Epithelial cell of prostate (primary cell): ENCODE measurements around the gene AS3MT.
"Not testable (repeated sequence)": the region's sequence is repeated elsewhere in the genome, so short reads cannot be mapped to it uniquely, and the experiment has no call there.

ENCODE experiments used
- DNase-seq: peaks from one replicate; pipeline ENCODE4 v3.0.0-alpha.2; 2011; ENCODE audit warnings: low read depth, low spot score
- H3K27ac ChIP-seq: fragments of 450-650 bp; 2 replicates; pipeline ENCODE4 v1.5.1; 2017; ENCODE audit warnings: mild to moderate bottlenecking

AS3MT gene

DNA sequence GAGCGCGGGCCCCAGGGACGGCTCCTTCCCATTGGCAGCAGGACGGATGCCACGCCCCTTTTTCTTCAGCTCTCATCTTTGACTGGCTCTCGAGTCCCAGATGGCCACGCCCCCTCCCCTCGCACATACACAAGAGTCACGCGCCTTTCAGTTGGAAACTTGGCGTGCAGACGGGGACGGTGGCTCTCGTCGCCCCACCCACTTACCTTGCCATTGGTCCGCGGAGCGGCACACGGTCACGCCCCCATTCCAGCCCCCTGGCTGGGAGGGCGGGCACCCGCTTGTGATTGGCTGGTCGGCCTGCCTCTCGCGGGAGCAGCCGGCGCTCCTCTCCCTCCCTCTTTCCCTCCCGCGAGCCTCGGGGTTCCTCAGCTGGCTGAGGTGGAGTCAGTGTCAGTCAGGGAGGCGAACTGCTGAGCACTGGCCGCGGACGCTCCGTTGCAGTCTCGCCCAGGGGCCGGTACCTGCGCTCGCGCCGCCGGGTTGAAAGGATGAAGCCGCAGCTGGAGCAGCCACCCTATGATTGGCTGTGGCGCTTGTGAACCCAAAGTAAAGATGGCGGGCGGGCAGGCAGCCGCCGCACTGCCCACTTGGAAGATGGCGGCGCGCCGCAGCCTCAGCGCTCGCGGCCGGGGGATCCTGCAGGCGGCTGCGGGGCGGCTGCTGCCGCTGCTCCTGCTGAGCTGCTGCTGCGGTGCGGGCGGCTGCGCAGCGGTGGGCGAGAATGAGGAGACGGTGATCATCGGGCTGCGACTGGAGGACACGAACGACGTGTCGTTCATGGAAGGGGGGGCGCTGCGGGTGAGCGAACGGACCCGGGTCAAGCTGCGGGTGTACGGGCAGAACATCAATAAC lies 48.9 kb downstream of the AS3MT start, which contains the start of gene CNNM2:
Gene CNNM2 (plus strand): TSS at position 333 of the 855 bp plus-strand sequence. CDS start 187 bp downstream, at position 520.
- DNase-seq = peak; percentile 97
- H3K27ac ChIP-seq = peak within 1 kb of the TSS; percentile 41

DNA sequence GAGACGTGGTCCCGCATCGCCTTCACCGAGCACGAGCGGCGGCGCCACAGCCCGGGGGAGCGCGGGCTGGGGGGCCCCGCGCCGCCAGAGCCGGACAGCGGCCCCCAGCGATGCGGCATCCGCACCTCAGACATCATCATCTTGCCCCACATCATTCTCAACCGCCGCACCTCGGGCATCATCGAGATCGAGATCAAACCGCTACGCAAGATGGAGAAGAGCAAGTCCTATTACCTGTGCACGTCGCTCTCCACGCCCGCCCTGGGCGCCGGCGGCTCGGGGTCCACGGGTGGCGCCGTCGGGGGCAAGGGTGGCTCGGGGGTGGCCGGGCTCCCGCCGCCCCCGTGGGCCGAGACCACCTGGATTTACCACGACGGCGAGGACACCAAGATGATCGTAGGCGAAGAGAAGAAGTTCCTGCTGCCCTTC lies 49.6 kb downstream of the AS3MT start:
- no peak for DNase-seq
- no peak overlapping the region for H3K27ac ChIP-seq

DNA sequence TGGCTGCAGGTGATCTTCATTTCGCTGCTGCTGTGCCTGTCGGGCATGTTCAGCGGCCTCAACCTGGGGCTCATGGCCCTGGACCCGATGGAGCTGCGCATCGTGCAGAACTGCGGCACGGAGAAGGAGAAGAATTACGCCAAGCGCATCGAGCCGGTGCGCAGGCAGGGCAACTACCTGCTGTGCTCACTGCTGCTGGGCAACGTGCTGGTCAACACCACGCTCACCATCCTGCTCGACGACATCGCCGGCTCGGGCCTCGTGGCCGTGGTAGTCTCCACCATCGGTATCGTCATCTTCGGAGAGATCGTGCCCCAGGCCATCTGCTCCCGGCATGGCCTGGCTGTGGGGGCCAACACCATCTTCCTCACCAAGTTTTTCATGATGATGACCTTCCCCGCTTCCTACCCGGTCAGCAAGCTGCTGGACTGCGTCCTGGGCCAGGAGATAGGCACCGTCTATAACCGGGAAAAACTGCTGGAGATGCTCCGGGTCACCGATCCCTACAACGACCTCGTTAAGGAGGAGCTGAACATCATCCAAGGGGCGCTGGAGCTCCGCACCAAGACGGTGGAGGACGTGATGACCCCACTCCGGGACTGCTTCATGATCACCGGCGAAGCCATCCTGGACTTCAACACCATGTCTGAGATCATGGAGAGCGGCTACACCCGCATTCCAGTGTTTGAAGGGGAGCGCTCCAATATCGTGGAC lies 50.1 kb downstream of the AS3MT start:
- DNase-seq = no peak
- no peak overlapping the region for H3K27ac ChIP-seq

GRCh38 chr10:102919992-102920739 lies 50.9 kb downstream of the AS3MT start:
- no peak for DNase-seq
- H3K27ac ChIP-seq = no peak overlapping the region

DNA sequence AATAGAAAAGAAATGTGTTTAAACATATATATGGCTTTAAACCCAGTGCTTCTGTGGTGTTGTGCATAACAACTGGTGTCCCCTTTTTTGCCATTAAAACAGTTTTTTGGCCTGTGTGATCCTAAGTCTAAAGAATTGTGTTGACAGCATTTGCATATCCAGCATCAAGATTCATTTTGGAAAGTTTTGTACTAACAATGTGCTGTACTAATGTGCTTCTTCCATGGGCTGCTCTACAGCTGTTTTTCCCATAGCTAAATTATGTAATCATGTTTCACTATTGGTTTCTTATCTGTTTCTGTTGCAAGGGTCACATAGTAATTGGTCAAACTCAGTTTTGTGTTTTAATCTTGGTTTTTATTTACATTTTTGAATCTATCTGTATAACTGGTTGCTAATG lies 54.3 kb downstream of the AS3MT start:
- H3K27ac ChIP-seq = no peak overlapping the region
- DNase-seq = no peak

- H3K27ac ChIP-seq = no peak overlapping the region
- DNase-seq = no peak
Measured at GRCh38 chr10:102926842-102927241, 57.6 kb downstream of the AS3MT start.

- no peak for DNase-seq
Measured at GRCh38 chr10:102927311-102928010, 58.2 kb downstream of the AS3MT start.

DNA sequence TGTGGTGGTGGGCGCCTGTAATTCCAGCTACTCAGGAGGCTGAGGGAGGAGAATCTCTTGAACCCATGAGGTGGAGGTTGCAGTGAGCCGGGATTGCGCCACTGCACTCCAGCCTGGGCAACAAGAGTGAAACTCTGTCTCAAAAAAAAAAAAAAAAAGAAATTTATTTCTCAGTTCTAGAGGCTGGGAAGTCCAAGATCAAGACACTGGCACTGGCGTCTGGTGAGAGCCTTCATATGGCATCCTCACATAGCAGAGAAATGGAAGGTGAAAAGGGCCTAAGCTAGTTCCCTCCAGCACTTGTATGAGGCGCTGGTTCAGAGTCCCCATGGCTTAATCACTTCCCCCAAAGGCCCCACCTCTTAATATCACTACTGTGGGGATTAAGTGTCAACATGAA lies 59.2 kb downstream of the AS3MT start:
- not testable (repeated sequence) for DNase-seq, H3K27ac ChIP-seq

More at GRCh38 chr10:102927311-102928010, 58.2 kb downstream of the AS3MT start:
- H3K27ac ChIP-seq = no peak overlapping the region

DNA sequence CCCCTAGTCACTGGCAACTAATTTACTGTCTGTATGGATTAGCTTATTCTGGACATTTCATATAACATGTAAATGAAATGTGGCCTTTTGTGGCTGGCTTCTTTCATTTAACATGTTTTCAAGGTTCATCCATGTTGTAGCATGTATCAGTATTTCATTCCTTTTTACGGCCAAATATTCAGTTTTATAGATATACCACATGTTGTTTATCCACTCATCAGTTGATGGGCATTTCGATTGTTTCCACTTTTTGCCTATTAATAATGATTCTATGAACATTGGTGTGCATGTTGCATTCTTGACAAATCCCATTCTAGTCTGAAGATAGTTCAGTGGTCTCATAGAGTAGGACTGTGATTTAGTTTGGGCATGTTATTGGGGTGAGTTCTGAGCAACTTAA lies 61.5 kb downstream of the AS3MT start:
- no peak overlapping the region for H3K27ac ChIP-seq
- no peak for DNase-seq

- no peak for DNase-seq
- no peak overlapping the region for H3K27ac ChIP-seq
Measured at GRCh38 chr10:102931643-102932042, 62.4 kb downstream of the AS3MT start.

GRCh38 chr10:102935505-102935904 lies 66.2 kb downstream of the AS3MT start:
- DNase-seq = no peak
- no peak overlapping the region for H3K27ac ChIP-seq

DNA sequence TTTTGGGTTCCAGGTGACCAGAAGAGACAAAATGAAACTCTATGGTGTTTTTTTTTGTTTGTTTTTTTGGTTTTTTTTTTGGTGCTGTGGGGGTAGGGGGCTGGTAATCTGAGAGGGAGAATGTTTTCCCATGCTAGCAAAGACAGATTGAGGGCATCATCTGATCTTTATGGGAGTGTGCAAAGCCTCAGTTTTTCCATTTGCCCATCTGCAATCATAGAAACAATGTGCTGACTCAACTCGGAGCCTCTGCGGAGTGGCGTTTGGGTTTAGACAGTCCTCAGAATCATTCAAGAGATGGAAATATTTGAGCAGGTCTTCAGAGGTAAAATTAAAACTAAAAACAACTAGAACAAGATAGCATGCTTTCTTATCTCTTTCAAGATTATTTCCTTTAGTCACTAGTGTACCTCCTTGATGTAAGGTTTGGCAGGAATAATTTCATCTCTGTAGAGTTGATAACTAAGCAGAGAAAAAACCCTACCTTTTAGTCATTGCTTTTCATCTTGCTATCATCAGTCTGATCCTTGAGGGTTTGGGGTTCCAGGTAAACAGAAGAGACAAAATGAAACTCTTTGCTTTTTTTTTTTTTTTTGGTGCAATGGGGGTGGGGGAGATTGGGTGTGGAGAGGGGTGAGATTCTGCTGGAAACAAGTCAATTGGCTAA lies 66.8 kb downstream of the AS3MT start:
- no peak overlapping the region for H3K27ac ChIP-seq
- DNase-seq = no peak

GRCh38 chr10:102941401-102941800 lies 72.1 kb downstream of the AS3MT start:
- no peak for DNase-seq
- H3K27ac ChIP-seq = no peak overlapping the region

GRCh38 chr10:102945449-102945848 lies 76.2 kb downstream of the AS3MT start:
- no peak overlapping the region for H3K27ac ChIP-seq
- DNase-seq = no peak

DNA sequence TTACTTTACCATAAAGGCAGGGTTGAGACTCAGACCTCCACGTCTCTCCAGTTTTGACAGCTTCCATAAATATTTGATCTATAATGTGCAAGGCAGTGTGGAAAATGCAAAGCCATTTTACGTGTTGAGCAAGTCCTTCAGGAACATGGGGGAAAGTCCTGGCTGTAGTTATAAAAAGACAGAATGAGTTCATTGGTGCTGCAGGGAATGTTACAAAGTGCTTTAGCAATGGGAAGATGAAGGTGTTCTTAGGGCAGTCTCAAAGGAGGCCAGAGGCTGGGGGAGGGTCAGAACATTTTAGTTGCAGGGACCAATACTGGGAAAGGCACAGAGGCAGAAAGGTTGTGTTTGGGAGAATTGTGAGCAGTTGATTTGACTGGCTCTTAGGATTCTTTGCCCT lies 76.7 kb downstream of the AS3MT start:
- DNase-seq = no peak
- no peak overlapping the region for H3K27ac ChIP-seq

DNA sequence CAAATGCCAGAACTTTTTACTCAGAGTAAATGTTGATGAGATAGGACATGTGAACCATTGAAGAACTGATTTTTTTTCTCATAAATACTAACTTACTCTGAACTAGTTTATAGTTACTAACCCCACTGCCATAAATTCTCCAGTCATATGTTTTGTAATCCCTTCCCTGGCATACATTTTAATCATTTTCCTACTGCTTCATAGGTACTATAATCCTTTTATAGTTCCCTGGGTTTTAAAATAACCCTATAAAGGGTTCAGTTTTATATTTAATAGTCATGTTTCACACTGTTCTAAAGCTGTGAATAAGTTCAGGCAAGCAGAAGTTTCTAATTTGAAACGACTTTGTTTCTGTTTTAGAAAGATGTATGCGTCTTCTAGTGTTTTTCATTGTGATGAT lies 77.7 kb downstream of the AS3MT start:
- DNase-seq = no peak
- no peak overlapping the region for H3K27ac ChIP-seq

GRCh38 chr10:102948176-102948575 lies 78.9 kb downstream of the AS3MT start:
- no peak for DNase-seq
- no peak overlapping the region for H3K27ac ChIP-seq

DNA sequence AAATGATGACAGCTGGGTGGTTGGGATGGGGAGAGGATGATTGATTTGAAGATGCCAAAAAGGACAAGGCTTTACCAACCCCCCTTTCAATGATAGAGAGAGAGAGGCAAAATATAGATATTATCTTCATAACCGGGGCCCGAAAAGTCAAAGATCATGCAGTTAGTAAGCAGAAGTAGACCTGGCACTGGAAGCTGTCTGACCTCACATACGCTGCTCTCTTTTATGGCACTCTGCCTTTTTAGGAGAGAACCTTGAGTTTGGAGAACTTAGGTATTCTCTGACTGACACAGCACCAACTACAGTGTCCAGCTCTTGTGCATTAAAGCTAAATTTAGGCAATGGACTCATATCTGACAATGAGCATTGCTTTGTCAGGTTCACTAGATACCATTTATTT lies 79.5 kb downstream of the AS3MT start:
- no peak for DNase-seq

GRCh38 chr10:102949916-102950315 lies 80.6 kb downstream of the AS3MT start:
- DNase-seq = no peak
- H3K27ac ChIP-seq = no peak overlapping the region

More for the DNA sequence above, 79.5 kb downstream of the AS3MT start:
- H3K27ac ChIP-seq = no peak overlapping the region

DNA sequence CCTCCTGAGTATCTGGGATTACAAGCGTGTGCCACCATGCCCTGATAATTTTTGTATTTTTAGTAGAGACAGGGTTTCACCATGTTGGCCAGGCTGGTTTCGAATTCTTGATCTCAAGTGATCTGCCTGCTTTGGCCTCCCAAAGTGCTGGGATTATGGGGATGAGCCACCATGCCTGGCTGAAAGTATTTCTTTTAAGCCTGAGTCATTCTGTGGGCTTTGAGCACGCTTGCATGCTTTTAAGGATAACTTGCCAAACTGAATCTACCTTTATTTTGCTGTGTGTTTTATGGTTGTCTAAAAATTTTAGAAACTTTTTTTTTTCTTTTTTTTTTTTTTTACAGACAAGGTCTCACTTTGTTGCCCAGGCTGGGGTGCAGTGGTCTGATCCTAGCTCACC lies 82.0 kb downstream of the AS3MT start:
- DNase-seq = no peak
- H3K27ac ChIP-seq = no peak overlapping the region
